GM23338 (cell line): Measurements from ENCODE around the gene CNGA1. TPM values are rescaled to one million over a fixed set of nuclear protein-coding genes. Genes with fewer than 3 reads are reported as not detected.

Experiments used
- EZH2phosphoT487 ChIP-seq: fragments of 200-600 bp; sonication (generic); IDR thresholded peaks from one replicate; pipeline ENCODE4 v1.8.1; 2018; ENCODE audit warnings: antibody characterized with exemption; ENCODE audit not compliant: unreplicated experiment
- JUNB ChIP-seq: IDR thresholded peaks from one replicate; pipeline ENCODE4 v1.6.1; 2016; ENCODE audit warnings: antibody characterized with exemption; ENCODE audit not compliant: unreplicated experiment
- NANOG ChIP-seq: IDR thresholded peaks from 2 replicates; pipeline ENCODE4 v1.6.1; 2016; ENCODE audit warnings: antibody characterized with exemption, borderline replicate concordance
- POLR2AphosphoS5 ChIP-seq: IDR thresholded peaks from 2 replicates; pipeline ENCODE4 v1.6.1; 2016; ENCODE audit warnings: antibody characterized with exemption, low read depth
- ZNF114 ChIP-seq: fragments of 250-450 bp; sonication (Bioruptor Pico); IDR thresholded peaks from 2 replicates; pipeline ENCODE4 v1.5.0; 2020; ENCODE audit warnings: mild to moderate bottlenecking, moderate library complexity
- ZNF331 ChIP-seq: fragments of 250-450 bp; sonication (Bioruptor Pico); IDR thresholded peaks from 2 replicates; pipeline ENCODE4 v1.5.0; 2020; ENCODE audit warnings: low read depth, mild to moderate bottlenecking, moderate library complexity
- polyA plus RNA-seq: library from polyadenylated mRNA; unstranded; fragments of >200 nt; fragmentation: Nextera tagmentation; extraction: Ambion mirVana; gene quantifications from 2 replicates; pipeline ENCODE4 v1.2.1, GENCODE V29; 2016
- total RNA-seq: library from RNA; depleted of rRNA; stranded (reverse); fragments of >200 nt; shearing (Covaris generic); gene quantifications from 2 replicates; pipeline ENCODE4 v1.2.3, GENCODE V29; 2014
- TF ChIP-seq, protein P1 (sequence below): fragments of 250-450 bp; sonication (Bioruptor Pico); IDR thresholded peaks from 2 replicates; pipeline ENCODE4 v1.5.0; 2020; ENCODE audit warnings: mild to moderate bottlenecking, moderate library complexity
- TF ChIP-seq, protein P2 (sequence below), 2 experiments: fragments of 200-600 bp in 1 of 2; sonication (generic) in 1 of 2; conservative IDR thresholded peaks; 2 replicates each; pipeline versions ENCODE4 v1.5.1 to v1.6.1; 2016 to 2017; ENCODE audit warnings: antibody characterized with exemption in 2 of 2, low read depth in 2 of 2, mild to moderate bottlenecking in 2 of 2, moderate library complexity in 1 of 2

Gene CNGA1
- total and polyA plus RNA-seq, 2 experiments from 2014 or later, result 3.3 to 4.9 TPM

DNA sequence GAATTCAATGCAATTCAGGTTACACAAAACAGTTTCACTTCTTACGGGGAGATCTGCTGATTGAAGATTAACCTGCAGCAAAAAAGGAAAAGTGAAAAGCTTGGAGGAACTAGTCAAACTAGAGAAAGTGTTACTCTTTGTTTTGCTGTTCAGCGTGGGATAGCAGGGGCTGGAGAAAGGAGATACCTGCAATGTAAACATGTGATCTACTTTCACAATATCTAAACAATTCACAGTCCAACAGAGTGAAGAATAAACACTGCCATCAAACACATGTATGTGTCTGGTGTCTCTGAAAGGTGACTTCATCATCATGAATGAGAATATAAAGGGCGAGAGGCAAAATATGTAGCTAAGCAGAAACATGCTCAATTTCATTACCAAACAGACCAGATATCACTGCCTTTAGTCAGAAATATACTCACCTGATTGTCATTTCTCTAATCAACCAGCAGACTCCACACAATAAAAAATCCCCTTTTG lies 26.5 kb upstream of the CNGA1 start (continued):
- TF ChIP-seq, protein P1, sequence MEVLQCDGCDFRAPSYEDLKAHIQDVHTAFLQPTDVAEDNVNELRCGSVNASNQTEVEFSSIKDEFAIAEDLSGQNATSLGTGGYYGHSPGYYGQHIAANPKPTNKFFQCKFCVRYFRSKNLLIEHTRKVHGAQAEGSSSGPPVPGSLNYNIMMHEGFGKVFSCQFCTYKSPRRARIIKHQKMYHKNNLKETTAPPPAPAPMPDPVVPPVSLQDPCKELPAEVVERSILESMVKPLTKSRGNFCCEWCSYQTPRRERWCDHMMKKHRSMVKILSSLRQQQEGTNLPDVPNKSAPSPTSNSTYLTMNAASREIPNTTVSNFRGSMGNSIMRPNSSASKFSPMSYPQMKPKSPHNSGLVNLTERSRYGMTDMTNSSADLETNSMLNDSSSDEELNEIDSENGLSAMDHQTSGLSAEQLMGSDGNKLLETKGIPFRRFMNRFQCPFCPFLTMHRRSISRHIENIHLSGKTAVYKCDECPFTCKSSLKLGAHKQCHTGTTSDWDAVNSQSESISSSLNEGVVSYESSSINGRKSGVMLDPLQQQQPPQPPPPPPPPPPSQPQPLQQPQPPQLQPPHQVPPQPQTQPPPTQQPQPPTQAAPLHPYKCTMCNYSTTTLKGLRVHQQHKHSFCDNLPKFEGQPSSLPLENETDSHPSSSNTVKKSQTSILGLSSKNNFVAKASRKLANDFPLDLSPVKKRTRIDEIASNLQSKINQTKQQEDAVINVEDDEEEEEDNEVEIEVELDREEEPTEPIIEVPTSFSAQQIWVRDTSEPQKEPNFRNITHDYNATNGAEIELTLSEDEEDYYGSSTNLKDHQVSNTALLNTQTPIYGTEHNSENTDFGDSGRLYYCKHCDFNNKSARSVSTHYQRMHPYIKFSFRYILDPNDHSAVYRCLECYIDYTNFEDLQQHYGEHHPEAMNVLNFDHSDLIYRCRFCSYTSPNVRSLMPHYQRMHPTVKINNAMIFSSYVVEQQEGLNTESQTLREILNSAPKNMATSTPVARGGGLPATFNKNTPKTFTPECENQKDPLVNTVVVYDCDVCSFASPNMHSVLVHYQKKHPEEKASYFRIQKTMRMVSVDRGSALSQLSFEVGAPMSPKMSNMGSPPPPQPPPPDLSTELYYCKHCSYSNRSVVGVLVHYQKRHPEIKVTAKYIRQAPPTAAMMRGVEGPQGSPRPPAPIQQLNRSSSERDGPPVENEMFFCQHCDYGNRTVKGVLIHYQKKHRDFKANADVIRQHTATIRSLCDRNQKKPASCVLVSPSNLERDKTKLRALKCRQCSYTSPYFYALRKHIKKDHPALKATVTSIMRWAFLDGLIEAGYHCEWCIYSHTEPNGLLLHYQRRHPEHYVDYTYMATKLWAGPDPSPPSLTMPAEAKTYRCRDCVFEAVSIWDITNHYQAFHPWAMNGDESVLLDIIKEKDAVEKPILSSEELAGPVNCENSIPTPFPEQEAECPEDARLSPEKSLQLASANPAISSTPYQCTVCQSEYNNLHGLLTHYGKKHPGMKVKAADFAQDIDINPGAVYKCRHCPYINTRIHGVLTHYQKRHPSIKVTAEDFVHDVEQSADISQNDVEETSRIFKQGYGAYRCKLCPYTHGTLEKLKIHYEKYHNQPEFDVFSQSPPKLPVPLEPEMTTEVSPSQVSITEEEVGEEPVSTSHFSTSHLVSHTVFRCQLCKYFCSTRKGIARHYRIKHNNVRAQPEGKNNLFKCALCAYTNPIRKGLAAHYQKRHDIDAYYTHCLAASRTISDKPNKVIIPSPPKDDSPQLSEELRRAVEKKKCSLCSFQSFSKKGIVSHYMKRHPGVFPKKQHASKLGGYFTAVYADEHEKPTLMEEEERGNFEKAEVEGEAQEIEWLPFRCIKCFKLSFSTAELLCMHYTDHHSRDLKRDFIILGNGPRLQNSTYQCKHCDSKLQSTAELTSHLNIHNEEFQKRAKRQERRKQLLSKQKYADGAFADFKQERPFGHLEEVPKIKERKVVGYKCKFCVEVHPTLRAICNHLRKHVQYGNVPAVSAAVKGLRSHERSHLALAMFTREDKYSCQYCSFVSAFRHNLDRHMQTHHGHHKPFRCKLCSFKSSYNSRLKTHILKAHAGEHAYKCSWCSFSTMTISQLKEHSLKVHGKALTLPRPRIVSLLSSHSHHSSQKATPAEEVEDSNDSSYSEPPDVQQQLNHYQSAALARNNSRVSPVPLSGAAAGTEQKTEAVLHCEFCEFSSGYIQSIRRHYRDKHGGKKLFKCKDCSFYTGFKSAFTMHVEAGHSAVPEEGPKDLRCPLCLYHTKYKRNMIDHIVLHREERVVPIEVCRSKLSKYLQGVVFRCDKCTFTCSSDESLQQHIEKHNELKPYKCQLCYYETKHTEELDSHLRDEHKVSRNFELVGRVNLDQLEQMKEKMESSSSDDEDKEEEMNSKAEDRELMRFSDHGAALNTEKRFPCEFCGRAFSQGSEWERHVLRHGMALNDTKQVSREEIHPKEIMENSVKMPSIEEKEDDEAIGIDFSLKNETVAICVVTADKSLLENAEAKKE (CRISPR knock-in tag), result no peak
- TF ChIP-seq JUNB, result no peak
- TF ChIP-seq NANOG, result no peak
- no peak for TF ChIP-seq EZH2phosphoT487
- no peak for TF ChIP-seq ZNF331 (CRISPR knock-in tag)
- TF ChIP-seq, protein P2, sequence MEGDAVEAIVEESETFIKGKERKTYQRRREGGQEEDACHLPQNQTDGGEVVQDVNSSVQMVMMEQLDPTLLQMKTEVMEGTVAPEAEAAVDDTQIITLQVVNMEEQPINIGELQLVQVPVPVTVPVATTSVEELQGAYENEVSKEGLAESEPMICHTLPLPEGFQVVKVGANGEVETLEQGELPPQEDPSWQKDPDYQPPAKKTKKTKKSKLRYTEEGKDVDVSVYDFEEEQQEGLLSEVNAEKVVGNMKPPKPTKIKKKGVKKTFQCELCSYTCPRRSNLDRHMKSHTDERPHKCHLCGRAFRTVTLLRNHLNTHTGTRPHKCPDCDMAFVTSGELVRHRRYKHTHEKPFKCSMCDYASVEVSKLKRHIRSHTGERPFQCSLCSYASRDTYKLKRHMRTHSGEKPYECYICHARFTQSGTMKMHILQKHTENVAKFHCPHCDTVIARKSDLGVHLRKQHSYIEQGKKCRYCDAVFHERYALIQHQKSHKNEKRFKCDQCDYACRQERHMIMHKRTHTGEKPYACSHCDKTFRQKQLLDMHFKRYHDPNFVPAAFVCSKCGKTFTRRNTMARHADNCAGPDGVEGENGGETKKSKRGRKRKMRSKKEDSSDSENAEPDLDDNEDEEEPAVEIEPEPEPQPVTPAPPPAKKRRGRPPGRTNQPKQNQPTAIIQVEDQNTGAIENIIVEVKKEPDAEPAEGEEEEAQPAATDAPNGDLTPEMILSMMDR (conservative IDR thresholded peaks at IDR 0.05; ENCODE audit: low read depth in 2 of 2), result no peak
- no peak for TF ChIP-seq POLR2AphosphoS5
- no peak for TF ChIP-seq ZNF114 (CRISPR knock-in tag)
